Prostate gland (tissue), 2 donors: Measurements from ENCODE around the gene OTUD7B.

Experiments used
- POLR2A ChIP-seq: fragments of 450-650 bp; IDR thresholded peaks from one replicate; pipeline ENCODE4 v1.6.1; 2016; ENCODE audit warnings: antibody characterized with exemption, mild to moderate bottlenecking
- POLR2AphosphoS5 ChIP-seq: sonication (generic); formaldehyde crosslinking; IDR thresholded peaks from one replicate; pipeline ENCODE4 v1.6.1; 2017; ENCODE audit warnings: antibody characterized with exemption
- TF ChIP-seq, protein P1 (sequence below), 4 experiments: fragments of 200-600 bp in 2 of 4; fragments of 450-650 bp in 2 of 4; sonication (generic) in 2 of 4; IDR thresholded peaks; 1 replicate in 3 of 4; 2 replicates in 1 of 4; pipeline ENCODE4 v1.5.1; 2016 to 2019; ENCODE audit warnings: antibody characterized with exemption in 4 of 4, mild to moderate bottlenecking in 2 of 4, moderate library complexity in 2 of 4

- no peak for TF ChIP-seq POLR2A
- TF ChIP-seq, protein P1, sequence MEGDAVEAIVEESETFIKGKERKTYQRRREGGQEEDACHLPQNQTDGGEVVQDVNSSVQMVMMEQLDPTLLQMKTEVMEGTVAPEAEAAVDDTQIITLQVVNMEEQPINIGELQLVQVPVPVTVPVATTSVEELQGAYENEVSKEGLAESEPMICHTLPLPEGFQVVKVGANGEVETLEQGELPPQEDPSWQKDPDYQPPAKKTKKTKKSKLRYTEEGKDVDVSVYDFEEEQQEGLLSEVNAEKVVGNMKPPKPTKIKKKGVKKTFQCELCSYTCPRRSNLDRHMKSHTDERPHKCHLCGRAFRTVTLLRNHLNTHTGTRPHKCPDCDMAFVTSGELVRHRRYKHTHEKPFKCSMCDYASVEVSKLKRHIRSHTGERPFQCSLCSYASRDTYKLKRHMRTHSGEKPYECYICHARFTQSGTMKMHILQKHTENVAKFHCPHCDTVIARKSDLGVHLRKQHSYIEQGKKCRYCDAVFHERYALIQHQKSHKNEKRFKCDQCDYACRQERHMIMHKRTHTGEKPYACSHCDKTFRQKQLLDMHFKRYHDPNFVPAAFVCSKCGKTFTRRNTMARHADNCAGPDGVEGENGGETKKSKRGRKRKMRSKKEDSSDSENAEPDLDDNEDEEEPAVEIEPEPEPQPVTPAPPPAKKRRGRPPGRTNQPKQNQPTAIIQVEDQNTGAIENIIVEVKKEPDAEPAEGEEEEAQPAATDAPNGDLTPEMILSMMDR (IDR thresholded peaks at IDR 0.05) = peak; percentile 70 to 89 (median 84)
- peak; percentile 72 for TF ChIP-seq POLR2AphosphoS5
These were observed 48.4 kb downstream of the OTUD7B start for GRCh38 chr1:149962039-149962647.
